Parathyroid adenoma (tissue), 2 donors: Measurements from ENCODE around the gene SLC22A23.

Experiments used
- H2AFZ ChIP-seq: fragments of 300-600 bp; sonication (generic); one replicate; pipeline ENCODE4 v1.7.0; 2017; ENCODE audit warnings: antibody characterized with exemption, mild to moderate bottlenecking
- H3K27ac ChIP-seq: fragments of 300-600 bp; sonication (generic); one replicate; pipeline ENCODE4 v1.7.0; 2017
- H3K27me3 ChIP-seq: fragments of 300-600 bp; sonication (generic); one replicate; pipeline ENCODE4 v1.7.0; 2017; ENCODE audit warnings: low read length; ENCODE audit not compliant: control insufficient read depth, insufficient read depth
- H3K36me3 ChIP-seq: fragments of 300-600 bp; sonication (generic); one replicate; pipeline ENCODE4 v1.7.0; 2017; ENCODE audit warnings: low read length; ENCODE audit not compliant: control insufficient read depth, insufficient read depth
- H3K4me1 ChIP-seq: fragments of 300-600 bp; sonication (generic); one replicate; pipeline ENCODE4 v1.7.0; 2017; ENCODE audit warnings: control low read depth
- H3K4me2 ChIP-seq: fragments of 300-600 bp; sonication (generic); one replicate; pipeline ENCODE4 v1.7.0; 2017; ENCODE audit warnings: low read length
- H3K4me3 ChIP-seq: fragments of 300-600 bp; sonication (generic); one replicate; pipeline ENCODE4 v1.7.0; 2017; ENCODE audit warnings: low read depth, low read length
- H3K79me2 ChIP-seq: fragments of 300-600 bp; sonication (generic); one replicate; pipeline ENCODE4 v1.7.0; 2017; ENCODE audit warnings: control low read depth
- H3K9ac ChIP-seq: fragments of 300-600 bp; sonication (generic); one replicate; pipeline ENCODE4 v1.7.0; 2017; ENCODE audit warnings: mild to moderate bottlenecking
- H3K9me3 ChIP-seq: fragments of 300-600 bp; sonication (generic); one replicate; pipeline ENCODE4 v1.7.0; 2017; ENCODE audit warnings: low read length; ENCODE audit not compliant: control insufficient read depth
- CTCF ChIP-seq: fragments of 300-600 bp; sonication (generic); IDR thresholded peaks from one replicate; pipeline ENCODE4 v1.7.0; 2017; ENCODE audit warnings: antibody characterized with exemption, mild to moderate bottlenecking
- donor health status: primary hyperparathyroidism.

Gene SLC22A23

DNA sequence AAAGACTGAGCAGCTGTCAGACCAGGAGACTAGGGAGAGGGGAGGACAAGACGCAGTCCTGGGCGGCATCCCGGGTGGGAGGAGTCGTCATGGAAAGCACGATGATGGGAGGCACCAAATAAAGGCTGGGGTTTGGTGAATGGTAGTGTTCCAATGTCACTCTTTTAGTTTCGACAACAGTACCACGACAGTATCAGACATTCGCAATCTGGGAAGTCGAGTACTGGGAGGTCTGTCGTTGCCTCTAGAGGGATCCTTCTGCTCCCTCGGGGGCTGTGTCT, 166.0 kb downstream of the SLC22A23 start:
- no peaks in the 10 kb centered on the region for H3K36me3 ChIP-seq
- H3K27me3 ChIP-seq, result no peaks in the 10 kb centered on the region
- H3K4me1 ChIP-seq, result peaks cover 10% of the 10 kb centered on the region
- no peaks in the 10 kb centered on the region for H3K79me2 ChIP-seq
- H3K9me3 ChIP-seq, result no peaks in the 10 kb centered on the region
- H3K4me2 ChIP-seq, result no peak overlapping the region
- no peak overlapping the region for H3K27ac ChIP-seq
- no peak overlapping the region for H3K4me3 ChIP-seq
- no peak for TF ChIP-seq CTCF
- H2AFZ ChIP-seq, result no peak overlapping the region
- H3K9ac ChIP-seq, result no peak overlapping the region

GRCh38 chr6:3290149-3290930, 166.5 kb downstream of the SLC22A23 start:
- Histone ChIP-seq H3K36me3 (no peaks in the 10 kb centered on the region), H3K4me1 (peaks cover 10% of the 10 kb centered on the region), H3K4me3 (no peak overlapping the region), H3K79me2 (no peaks in the 10 kb centered on the region), H3K27me3 (no peaks in the 10 kb centered on the region), H3K9me3 (no peaks in the 10 kb centered on the region), H2AFZ (no peak overlapping the region), H3K9ac (no peak overlapping the region), H3K4me2 (no peak overlapping the region), H3K27ac (no peak overlapping the region)
- no peak for TF ChIP-seq CTCF

DNA sequence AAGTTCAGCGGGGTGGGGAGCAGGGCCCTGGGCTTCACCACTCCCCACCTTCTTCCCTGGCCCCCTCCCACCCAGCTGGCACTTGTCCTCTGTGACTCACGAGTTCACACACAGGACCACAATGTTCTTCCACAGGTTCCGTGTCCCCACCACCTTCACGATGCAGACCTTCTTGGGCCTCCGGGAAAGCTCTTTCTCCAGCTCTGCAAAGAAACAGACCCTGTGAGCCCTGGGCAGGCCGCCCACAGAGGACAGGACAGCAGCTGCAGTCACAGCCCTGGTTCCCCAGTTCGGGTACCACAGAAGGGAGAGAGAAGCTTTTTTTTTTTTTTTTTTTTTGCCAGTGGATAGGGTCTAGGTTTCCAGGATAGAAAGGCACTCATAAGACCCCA, 167.2 kb downstream of the SLC22A23 start:
- Histone ChIP-seq H3K4me3 (no peak overlapping the region), H3K9ac (no peak overlapping the region), H3K4me1 (peaks cover 10% of the 10 kb centered on the region), H3K36me3 (no peaks in the 10 kb centered on the region), H3K27me3 (no peaks in the 10 kb centered on the region), H3K27ac (no peak overlapping the region), H3K79me2 (no peaks in the 10 kb centered on the region), H2AFZ (no peak overlapping the region), H3K4me2 (no peak overlapping the region), H3K9me3 (no peaks in the 10 kb centered on the region)
- TF ChIP-seq CTCF, result no peak

DNA sequence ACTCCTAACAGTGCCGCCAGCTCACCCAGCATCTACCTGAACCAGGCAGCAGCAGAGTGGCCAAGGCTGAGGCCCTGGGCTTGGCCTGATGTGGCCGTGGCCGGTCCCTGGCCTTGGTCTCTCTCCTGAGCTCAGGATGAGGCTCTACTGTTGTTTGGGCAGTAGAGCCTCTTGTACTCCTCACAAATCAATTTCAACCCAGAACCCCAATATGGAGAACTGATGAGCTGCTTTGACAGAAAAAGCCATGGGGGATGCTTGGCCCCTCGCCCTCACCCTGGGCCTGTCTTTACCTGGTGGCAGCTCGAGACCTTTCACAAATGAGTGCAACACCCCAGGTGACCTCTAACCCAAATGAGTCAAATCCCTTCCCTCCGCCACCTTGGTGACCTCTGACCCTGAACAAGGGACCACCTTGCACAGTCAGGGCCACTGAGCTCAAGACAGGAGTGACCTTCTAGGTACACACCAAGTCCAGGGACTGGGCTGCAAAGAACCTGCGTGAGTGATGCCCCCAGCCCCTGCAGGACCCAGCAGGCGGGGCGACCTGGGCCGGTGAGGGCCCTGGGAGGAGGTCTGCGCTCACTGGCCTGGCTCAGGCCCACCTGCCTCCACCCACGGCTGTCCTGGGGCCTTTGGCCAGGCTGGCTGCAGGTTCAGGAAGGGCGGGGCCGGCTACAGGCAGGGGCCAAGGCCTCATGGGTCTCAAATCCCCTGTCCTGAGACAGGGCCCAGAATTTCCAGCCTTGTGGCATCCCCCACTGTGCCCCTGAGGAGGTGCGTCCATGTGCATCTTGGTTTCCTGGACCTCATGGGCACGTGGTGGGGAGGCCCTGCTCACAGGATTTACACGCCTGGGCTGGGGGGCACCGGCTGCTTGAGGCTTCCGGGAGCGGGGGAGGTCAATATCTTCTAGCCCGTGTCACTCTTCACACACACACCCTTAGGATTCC, 167.9 kb downstream of the SLC22A23 start:
- no peaks in the 10 kb centered on the region for H3K36me3 ChIP-seq

More for the DNA sequence above, 167.9 kb downstream of the SLC22A23 start:
- Histone ChIP-seq H3K27me3 (no peaks in the 10 kb centered on the region), H3K27ac (no peak overlapping the region), H3K9ac (no peak overlapping the region), H3K79me2 (no peaks in the 10 kb centered on the region), H3K4me3 (no peak overlapping the region), H2AFZ (no peak overlapping the region), H3K9me3 (no peaks in the 10 kb centered on the region), H3K4me2 (peak overlapping the region; percentile 48), H3K4me1 (peaks cover 10% of the 10 kb centered on the region)
- TF ChIP-seq CTCF, result no peak
